Hepatocyte (in vitro differentiated cells): ENCODE measurements around the gene PPP1R2. TPM values are rescaled to one million over a fixed set of nuclear protein-coding genes. Genes with fewer than 3 reads are reported as not detected.

ENCODE experiments used
- DNase-seq: peaks from one replicate; pipeline ENCODE4 v3.0.0-alpha.2; 2016; ENCODE audit warnings: low spot score
- H2AFZ ChIP-seq: fragments of 200-600 bp; sonication (generic); 2 replicates; pipeline ENCODE4 v1.6.0; 2016; ENCODE audit warnings: antibody characterized with exemption, mild to moderate bottlenecking
- H3K27ac ChIP-seq: fragments of 200-600 bp; sonication (generic); 2 replicates; pipeline ENCODE4 v1.5.1; 2016; ENCODE audit warnings: mild to moderate bottlenecking
- H3K27me3 ChIP-seq: fragments of 200-600 bp; sonication (generic); 2 replicates; pipeline ENCODE4 v1.6.1; 2016
- H3K36me3 ChIP-seq: fragments of 200-600 bp; sonication (generic); replicated peaks from 2 replicates; pipeline ENCODE4 v1.5.1; 2016; ENCODE audit warnings: low read depth; ENCODE audit not compliant: insufficient read depth
- H3K4me1 ChIP-seq: fragments of 200-600 bp; sonication (generic); 2 replicates; pipeline ENCODE4 v1.5.1; 2016; ENCODE audit warnings: mild to moderate bottlenecking, moderate library complexity; ENCODE audit not compliant: insufficient read depth
- H3K4me2 ChIP-seq: fragments of 200-600 bp; sonication (generic); 2 replicates; pipeline ENCODE4 v1.6.0; 2016
- H3K4me3 ChIP-seq: fragments of 200-600 bp; sonication (generic); 2 replicates; pipeline ENCODE4 v1.5.1; 2016; ENCODE audit warnings: mild to moderate bottlenecking
- H3K79me2 ChIP-seq: fragments of 200-600 bp; sonication (generic); 2 replicates; pipeline ENCODE4 v1.6.0; 2017; ENCODE audit warnings: mild to moderate bottlenecking
- H3K9me2 ChIP-seq: fragments of 200-600 bp; sonication (generic); replicated peaks from 2 replicates; pipeline ENCODE4 v1.6.0; 2017; ENCODE audit warnings: mild to moderate bottlenecking; ENCODE audit not compliant: insufficient read depth
- H3K9me3 ChIP-seq: fragments of 200-600 bp; sonication (generic); 2 replicates; pipeline ENCODE4 v1.5.1; 2016; ENCODE audit warnings: low read depth, mild to moderate bottlenecking
- H4K20me1 ChIP-seq: fragments of 200-600 bp; sonication (generic); 2 replicates; pipeline ENCODE4 v1.6.0; 2016; ENCODE audit warnings: mild to moderate bottlenecking; ENCODE audit not compliant: insufficient read depth, poor library complexity, severe bottlenecking
- EZH2 ChIP-seq: fragments of 200-600 bp; sonication (generic); IDR thresholded peaks from 2 replicates; pipeline ENCODE4 v1.6.1; 2016; ENCODE audit warnings: antibody characterized with exemption, mild to moderate bottlenecking, borderline replicate concordance
- EZH2phosphoT487 ChIP-seq: fragments of 200-600 bp; sonication (generic); IDR thresholded peaks from one replicate; pipeline ENCODE4 v1.6.1; 2018; ENCODE audit warnings: antibody characterized with exemption, mild to moderate bottlenecking, low read depth, moderate library complexity; ENCODE audit not compliant: unreplicated experiment, severe bottlenecking
- WGBS: methylation state at CpG from one replicate; pipeline ENCODE4 v1.1.6; 2016; ENCODE audit warnings: low lambda C conversion rate; ENCODE audit errors: missing lambda C conversion rate; 5-methylcytosine and 5-hydroxymethylcytosine counted together
- polyA plus RNA-seq: library from polyadenylated mRNA; unstranded; fragments of >200 nt; fragmentation: Nextera tagmentation; extraction: Ambion mirVana; gene quantifications from 2 replicates; pipeline ENCODE4 v1.2.1, GENCODE V29; 2016
- total RNA-seq: library from RNA; depleted of rRNA; stranded (reverse); fragments of >200 nt; gene quantifications from 2 replicates; pipeline ENCODE4 v1.2.3, GENCODE V29; 2014
- TF ChIP-seq, protein P1 (sequence below): fragments of 200-600 bp; sonication (generic); IDR thresholded peaks from 2 replicates; pipeline ENCODE4 v1.5.1; 2016; ENCODE audit warnings: antibody characterized with exemption, mild to moderate bottlenecking; ENCODE audit not compliant: poor library complexity

The PPP1R2 gene
- total and polyA plus RNA-seq, 2 experiments from 2014 or later = 49.1 to 53.4 TPM

DNA sequence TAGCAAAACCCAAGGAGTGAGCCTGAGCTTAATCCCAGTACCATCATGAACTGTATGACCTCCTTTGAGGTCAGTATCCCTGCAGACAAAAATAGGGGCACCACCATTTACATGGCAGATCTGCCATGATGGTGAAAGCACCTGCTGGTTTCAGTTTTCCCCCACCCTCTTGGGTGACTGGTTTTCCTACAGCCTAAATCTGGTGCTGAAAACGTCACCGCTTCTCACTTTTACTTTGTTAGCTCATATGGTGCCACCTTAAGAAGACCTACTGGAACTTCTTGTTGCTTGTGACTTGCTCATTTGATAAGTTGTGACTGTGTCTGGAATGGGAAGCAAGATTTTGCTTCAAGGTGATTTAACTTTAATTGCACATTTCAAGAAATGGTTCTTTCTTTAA, 5.1 kb downstream of the PPP1R2 start:
- Histone ChIP-seq H3K27ac (no peak overlapping the region), H2AFZ (no peak overlapping the region), H3K36me3 (no peaks in the 10 kb centered on the region), H3K4me3 (no peak overlapping the region), H3K4me1 (peaks cover 17% of the 10 kb centered on the region), H3K27me3 (no peaks in the 10 kb centered on the region), H4K20me1 (peaks cover 69% of the 10 kb centered on the region), H3K9me3 (no peaks in the 10 kb centered on the region), H3K9me2 (no peaks in the 10 kb centered on the region), H3K4me2 (no peak overlapping the region), H3K79me2 (peaks cover 98% of the 10 kb centered on the region)
- no peak for DNase-seq
- 89% methylated on average over 2 of the region's 2 CpGs for WGBS
- TF ChIP-seq, protein P1, sequence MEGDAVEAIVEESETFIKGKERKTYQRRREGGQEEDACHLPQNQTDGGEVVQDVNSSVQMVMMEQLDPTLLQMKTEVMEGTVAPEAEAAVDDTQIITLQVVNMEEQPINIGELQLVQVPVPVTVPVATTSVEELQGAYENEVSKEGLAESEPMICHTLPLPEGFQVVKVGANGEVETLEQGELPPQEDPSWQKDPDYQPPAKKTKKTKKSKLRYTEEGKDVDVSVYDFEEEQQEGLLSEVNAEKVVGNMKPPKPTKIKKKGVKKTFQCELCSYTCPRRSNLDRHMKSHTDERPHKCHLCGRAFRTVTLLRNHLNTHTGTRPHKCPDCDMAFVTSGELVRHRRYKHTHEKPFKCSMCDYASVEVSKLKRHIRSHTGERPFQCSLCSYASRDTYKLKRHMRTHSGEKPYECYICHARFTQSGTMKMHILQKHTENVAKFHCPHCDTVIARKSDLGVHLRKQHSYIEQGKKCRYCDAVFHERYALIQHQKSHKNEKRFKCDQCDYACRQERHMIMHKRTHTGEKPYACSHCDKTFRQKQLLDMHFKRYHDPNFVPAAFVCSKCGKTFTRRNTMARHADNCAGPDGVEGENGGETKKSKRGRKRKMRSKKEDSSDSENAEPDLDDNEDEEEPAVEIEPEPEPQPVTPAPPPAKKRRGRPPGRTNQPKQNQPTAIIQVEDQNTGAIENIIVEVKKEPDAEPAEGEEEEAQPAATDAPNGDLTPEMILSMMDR = no peak
- TF ChIP-seq EZH2phosphoT487 (no peak), EZH2 (no peak)

DNA sequence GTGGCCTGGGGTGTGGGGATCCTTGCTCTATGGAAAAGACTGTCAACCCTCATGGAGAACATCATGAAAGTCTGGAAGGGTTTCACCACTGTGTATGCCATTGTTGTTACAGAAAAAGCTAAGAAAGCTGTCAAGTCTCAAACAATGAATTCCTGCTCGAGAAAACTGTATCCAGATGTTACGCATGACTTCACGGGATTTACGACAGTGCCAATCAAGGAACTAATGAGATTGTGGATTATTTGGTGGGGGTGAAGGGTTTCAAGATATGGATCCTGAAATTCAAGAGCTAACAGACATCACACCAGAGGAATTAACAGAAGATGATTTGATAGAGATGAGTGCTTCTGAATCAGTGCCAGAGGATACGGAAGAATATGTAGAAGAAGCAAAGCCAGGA, 7.8 kb downstream of the PPP1R2 start:
- H3K4me1 ChIP-seq = peaks cover 3% of the 10 kb centered on the region
- no peak overlapping the region for H3K4me2 ChIP-seq
- H3K79me2 ChIP-seq = peaks cover 100% of the 10 kb centered on the region
- DNase-seq = no peak
- no peaks in the 10 kb centered on the region for H3K9me2 ChIP-seq
- no peaks in the 10 kb centered on the region for H3K36me3 ChIP-seq
- H3K27me3 ChIP-seq = no peaks in the 10 kb centered on the region
- H3K9me3 ChIP-seq = no peaks in the 10 kb centered on the region
- H4K20me1 ChIP-seq = peaks cover 57% of the 10 kb centered on the region
- H3K4me3 ChIP-seq = no peak overlapping the region
- no peak for TF ChIP-seq EZH2phosphoT487
- no peak for TF ChIP-seq EZH2
- TF ChIP-seq, protein P1 = no peak
- 73% methylated on average over 5 of the region's 5 CpGs for WGBS
- H3K27ac ChIP-seq = no peak overlapping the region
- H2AFZ ChIP-seq = no peak overlapping the region

DNA sequence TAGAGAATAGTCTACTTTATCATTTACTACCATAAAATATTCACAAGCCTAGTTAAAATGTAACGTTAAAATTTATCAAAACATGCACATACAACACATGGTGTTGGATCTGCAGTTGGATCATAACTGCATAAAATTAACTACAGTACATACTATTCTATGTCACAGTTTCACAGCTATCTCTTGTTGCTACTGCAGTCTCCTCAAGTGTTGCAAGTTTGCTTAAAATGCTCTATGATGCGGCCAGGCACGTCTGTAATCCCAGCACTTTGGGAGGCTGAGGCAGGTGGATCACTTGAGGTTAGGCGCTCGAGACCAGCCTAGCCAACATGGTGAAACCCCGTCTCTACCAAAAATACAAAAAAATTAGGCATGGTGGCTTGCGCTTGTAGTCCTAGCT, 10.3 kb downstream of the PPP1R2 start:
- DNase-seq = no peak

More for the DNA sequence above, 10.3 kb downstream of the PPP1R2 start:
- Histone ChIP-seq H3K27me3 (no peaks in the 10 kb centered on the region), H3K9me2 (no peaks in the 10 kb centered on the region), H3K9me3 (no peaks in the 10 kb centered on the region), H3K4me1 (no peaks in the 10 kb centered on the region), H4K20me1 (peaks cover 42% of the 10 kb centered on the region), H3K79me2 (peaks cover 90% of the 10 kb centered on the region), H3K4me2 (no peak overlapping the region), H3K27ac (no peak overlapping the region), H2AFZ (no peak overlapping the region), H3K36me3 (no peaks in the 10 kb centered on the region), H3K4me3 (no peak overlapping the region)
- WGBS = 93% methylated on average over 7 of the region's 7 CpGs
- TF ChIP-seq, protein P1 = no peak
- TF ChIP-seq EZH2 (no peak), EZH2phosphoT487 (no peak)
